Globus pallidus (tissue), 1 donor: ENCODE data around the gene CMIP.
"Not testable (repeated sequence)": the region's sequence is repeated elsewhere in the genome, so short reads cannot be mapped to it uniquely, and the experiment has no call there.

ENCODE experiments used
- DNase-seq: peaks from one replicate; pipeline ENCODE4 v3.0.0-alpha.2; 2015; ENCODE audit warnings: low spot score

CMIP gene

DNA sequence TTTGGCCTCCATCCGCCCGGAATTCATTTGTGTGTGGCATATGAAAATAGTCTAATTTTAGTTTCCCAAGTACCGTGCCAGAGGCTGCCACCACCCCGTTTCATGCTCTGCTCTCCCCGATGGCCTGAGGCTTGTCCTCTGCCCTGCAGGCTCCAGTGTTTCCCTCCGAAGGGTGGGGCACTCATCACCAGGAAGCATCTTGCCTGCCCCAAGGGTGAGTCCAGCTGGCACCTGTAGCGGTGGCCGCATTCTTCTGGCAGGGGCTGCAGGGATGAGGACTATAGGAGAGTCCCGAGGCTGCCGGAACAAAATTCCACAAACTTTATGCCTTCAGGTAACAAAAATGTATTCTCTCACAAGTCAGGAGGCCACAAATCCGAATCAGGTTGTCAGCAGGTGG, 23.1 kb upstream of the CMIP start:
- no peak for DNase-seq

DNA sequence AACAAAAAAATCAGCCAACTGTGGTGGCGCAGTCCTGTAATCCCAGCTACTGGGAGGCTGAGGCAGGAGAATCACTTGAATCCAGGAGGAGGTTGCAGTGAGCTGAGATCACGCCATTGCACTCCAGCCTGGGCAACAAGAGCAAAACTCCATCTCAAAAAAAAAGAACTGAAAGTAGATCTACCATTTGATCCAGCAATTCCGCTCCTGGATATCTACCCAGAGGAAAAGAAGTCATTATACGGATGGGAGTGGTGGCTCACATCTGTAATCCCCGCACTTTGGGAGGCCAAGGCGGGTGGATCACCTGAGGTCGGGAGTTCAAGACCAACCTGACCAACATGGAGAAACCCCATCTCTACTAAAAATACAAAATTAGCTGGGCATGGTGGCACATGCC, 22.5 kb upstream of the CMIP start:
- DNase-seq = not testable (repeated sequence)

DNA sequence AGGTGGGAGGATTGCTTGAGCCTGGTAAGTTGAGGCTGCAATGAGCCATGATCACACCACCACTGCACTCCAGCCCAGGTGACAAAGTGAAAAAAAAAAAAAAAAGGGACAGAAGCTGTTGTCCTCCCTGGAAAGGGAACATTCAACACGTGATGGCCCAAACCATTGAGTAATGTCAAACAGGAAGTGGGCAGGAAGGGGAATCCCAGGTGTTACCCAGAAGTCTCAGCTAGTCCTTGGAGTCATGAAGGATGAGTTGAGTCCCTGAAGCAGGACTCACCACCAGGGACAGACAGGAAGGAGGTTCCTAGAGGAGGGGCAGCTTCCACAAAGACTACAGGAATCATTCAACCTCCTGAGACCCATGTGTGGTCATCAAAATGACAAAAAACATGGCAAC, 19.8 kb upstream of the CMIP start:
- DNase-seq = no peak

DNA sequence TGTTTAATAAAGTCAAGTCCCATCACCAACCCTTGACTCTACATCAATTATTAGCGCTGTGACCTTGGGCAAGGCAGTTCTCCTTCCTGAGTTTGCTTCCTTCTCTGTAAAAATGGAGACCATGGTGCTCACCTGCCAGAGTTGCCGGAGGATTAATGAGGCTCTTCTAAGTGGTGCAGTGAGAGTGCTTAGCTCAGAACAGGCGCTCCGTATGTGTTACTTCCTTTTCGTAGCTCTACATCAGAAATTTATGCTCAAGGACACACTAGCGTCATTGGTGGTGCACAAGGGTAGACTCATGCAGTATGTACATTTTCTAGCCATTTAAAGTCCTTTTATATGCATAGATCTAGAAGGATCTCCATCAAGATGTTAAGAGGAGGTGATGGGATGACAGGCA, 17.4 kb upstream of the CMIP start:
- no peak for DNase-seq

DNA sequence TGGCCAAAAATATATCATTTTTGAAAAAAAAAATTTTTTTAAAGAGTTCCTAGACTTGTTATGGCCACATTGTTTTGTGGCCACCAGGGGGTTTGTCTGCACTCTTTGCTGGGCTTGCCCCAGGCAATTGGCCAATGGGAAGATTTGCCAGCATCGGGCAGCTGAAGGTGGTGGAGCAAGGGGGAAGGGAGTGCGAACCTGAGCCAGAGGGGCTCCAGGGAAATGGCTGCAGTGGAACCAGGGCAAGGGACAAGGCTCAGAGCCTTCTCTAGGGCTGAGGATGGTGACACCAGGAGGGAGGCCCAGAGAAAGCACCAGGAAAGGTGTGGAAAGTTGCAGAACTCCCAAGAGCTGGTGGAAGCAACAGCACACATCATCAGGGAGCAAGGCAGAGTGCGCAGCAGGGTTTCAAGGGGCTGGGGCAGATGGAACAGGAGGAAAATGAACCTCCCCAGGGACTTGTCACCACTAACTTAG, 15.5 kb upstream of the CMIP start:
- DNase-seq = no peak

DNA sequence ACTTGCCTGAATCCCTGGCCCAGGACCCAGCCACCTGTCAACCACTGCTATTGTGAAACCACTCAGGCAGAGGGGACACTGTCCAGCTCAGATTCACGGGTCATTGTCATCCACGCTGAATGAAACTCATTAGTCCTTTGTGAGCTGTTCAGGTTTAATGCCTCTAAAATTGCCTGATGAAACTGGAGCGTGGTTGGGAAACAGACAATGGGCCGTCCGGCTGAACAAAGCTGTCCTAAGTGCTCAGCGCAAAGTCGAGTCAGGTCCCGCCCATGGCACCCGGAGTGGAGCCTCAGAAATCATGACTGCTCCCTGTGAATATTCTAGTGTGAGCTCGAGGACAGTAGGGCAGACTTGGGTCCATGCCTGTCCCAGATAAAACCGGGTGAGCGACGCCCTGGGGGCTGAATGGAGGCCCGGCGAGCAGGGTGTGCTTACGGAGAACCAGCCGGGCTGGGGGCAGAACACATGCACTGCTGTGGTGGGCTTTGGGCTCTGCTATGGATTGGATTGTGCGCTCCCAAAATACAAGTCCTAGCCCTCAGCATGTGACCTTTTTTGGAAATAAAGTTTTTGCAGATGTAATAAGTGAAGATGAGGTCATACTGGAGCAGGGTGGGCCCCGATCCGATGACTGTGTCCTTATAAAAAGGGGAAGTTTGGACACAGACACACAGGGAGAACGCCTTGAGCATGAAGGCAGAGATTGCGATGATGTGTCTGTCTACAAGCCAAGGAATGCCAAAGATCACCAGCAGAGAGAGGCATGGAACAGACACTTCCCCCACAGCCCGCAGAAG, 12.9 kb upstream of the CMIP start:
- no peak for DNase-seq

DNA sequence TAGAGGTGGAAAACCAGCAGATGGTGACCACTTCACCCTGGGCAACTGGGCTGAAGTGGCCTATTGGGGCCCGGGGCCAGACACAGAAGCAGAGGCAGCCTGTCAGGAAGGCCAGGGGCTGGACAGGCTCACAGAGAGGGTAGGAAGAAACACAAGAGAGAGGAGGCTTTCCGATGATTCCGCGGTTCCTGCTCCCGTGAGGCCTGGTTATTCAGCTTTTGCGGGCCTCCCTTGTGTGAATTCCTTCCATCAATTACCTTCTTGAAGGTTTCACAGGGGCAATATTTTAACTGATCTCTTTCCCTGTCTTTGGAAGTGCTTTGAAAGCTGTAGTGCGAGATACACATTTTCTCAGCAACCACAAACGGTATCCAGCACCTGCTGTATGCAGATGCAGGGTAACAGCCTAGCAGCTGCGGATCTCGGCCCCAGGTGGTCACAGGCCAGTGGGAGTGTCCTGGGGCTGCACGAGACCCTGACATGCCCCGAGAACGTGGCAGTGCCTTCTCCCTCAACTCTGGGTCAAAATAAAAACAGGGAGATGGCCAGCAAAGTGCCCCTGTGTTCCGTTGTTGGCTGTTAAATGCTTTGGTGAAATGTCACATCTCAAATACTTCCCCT, 11.6 kb upstream of the CMIP start:
- DNase-seq = no peak

DNA sequence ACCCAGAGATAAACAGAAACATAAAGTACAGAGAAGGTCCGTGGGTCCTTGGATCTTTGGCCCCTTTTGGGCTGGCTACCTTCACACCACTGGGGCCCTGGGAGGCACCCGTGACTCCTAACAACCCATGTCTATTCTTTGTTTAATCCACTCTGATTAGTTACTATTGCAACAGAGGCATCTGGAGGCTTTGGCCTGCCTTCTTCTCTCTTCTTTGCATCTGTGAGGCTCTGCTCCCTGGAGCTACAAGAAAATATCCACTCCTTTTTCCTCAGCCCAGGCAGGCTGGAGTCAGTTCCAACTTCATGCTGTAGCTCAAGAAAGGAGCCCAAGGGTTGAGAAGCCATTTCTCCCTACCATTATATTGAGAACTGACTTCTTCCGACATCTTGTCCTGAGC, 9.5 kb upstream of the CMIP start:
- no peak for DNase-seq

DNA sequence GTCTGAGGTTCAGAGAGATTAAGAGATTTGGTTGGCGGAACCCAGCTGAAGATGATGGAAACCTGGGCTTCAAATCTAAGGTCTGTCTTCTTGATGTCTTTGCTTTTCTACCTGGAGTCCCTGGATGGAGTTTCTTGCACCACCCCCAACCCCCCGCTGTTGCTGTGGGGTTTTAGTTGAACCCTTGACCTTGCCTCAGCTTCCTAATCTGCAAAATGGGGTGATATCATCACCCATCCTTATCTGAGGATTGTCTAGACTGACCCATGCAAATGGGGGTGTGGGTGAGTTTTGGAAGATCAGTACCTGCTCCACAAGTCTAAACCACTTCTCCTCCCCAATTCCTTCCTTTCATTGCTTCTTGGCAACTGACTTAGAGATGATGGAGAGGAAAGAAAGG, 9.0 kb upstream of the CMIP start:
- DNase-seq = no peak

DNA sequence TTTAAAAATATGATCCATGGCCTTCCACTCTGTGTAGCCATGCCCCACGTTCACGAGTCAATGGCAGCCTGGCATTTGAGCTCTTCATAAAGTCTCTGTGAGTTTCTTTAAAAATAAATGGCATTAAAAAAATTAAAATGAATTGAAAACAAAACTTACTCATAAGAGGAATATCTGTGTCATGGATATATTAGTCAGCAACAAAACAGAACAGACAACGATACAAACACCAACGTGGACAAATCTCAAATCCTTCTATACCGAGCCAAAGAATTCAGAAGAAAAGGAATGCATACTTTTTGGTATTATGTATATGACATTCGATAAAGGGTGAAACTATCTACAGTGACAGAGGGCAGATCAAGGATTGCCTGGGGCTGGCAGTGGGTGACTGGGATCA, 8.2 kb upstream of the CMIP start:
- no peak for DNase-seq

DNA sequence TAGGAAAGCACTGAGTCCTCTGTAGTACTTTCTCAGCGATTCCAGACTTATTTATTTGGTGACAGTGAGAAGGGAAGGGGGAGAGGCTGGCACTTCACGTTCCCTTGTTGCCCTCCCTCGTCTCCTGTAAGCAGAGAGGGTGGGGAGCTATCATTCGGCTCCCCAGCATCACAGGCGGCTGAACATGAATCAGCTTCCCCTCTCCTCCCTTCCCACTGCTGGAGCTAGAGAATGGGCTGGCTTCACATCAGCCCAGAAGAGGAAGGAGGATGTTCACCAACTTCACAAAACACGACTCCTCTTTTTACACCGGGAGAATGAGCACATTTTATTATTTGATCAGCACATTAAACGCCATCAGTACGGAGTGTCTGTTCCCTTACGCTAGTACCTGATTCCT, 6.7 kb upstream of the CMIP start:
- no peak for DNase-seq

DNA sequence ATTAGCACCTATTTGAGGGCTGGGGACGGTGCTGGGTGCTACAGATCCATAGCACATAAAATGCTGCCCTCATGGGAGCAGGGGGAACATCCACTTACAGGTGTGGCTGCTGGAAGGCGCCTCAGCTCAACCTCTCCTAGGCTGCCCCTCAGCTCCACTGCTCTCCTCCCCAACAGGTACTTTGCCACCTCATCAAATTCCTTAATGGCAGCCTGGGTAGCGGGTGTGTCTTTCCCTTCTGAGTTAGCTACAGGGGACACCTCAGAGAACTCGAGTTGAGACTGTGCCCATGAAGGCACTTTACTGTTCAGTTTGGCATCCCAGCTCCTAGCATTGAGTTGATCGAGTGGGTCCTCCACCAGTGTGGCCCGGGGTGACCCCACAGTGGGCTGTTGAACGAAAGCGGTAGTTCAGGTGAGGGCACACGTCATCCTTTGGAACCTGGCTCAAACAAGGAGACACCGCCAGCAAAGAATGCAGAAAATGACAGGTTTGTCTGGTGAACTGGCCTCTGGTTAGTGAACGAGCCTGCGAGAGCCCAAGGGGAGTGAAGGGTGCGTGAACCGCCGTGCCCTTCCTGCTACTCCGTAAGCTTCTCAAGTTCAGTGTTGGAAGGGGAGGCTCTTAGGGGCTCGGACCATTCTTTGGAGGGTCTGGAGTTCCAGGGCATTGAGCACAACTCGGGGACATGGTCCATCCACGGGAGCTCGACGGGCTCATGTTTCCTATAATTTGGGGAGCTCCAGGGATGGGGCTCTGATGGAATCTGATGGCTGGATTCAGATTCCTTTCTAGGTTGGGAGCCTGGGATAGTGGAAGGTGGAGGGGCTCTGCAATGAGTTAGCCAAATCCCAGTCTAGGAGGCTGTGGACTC, 3.5 kb upstream of the CMIP start:
- DNase-seq = no peak

DNA sequence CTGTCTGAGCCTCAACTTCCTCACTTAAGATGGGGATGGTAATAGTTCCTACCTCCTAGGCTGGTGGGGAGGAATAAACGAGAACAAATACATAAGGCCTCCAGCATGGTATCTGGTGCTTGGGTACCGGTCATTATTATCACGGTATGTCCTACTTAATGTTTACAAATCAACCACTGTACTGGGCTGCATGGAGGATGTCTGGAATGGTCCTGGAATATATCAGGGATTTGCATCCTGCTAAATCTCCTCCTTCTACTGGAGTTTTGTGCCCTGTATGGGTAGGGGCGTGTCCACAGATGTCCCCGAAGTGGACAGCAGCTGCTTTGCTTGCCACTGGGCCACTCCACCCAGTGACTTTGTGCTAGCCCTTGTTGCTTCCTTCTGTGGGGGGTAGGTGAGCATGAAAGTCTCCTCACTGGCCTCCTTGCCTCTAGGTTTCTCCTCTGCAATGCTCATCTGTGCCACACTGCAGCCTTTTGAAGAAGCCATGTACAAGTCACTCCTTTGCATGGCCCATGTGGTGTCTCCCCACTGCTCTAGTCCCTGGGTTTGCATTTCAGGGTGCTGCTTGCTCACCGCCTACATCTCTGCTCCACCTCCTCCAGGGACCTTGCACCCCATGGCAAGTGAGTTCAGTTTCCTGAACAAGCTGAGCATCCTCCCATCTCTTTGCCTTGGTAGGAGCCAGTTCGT, 2.2 kb upstream of the CMIP start:
- no peak for DNase-seq

DNA sequence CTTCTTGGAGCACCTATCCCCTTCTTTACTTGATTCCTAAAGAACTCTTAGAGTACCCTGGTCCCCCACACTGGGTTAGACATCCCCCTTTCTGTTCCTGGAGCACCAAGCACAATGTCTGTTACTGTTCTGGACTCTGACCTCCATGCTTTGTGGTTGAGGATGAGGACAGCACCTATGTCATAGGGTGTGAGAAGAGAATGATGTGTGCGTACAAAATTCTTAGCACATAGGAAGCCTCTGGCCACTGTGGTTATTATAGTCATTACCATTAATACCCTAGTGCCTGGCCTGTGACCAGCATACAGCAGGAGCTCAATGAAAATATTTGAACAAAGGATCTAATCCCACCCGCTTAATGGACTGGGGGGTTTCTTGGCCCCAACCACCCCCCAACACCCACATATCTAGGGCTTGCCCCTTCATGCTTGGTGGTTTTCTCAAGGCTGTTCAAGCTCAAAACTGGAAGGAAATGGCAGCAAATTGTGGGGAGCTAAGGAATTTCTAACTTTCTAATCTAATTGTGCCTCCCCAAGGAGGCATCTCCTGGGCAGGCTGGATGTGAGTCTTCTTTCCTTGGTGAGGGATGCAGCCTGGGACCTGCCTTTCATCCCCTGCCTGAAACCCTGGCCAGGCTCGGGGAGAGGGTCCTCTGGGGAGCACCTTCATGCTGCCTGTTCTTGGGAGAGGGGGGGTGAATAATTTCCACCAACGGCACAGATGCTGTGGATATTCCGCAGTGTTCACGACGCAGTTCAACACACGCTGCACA, 1.5 kb upstream of the CMIP start:
- no peak for DNase-seq

DNA sequence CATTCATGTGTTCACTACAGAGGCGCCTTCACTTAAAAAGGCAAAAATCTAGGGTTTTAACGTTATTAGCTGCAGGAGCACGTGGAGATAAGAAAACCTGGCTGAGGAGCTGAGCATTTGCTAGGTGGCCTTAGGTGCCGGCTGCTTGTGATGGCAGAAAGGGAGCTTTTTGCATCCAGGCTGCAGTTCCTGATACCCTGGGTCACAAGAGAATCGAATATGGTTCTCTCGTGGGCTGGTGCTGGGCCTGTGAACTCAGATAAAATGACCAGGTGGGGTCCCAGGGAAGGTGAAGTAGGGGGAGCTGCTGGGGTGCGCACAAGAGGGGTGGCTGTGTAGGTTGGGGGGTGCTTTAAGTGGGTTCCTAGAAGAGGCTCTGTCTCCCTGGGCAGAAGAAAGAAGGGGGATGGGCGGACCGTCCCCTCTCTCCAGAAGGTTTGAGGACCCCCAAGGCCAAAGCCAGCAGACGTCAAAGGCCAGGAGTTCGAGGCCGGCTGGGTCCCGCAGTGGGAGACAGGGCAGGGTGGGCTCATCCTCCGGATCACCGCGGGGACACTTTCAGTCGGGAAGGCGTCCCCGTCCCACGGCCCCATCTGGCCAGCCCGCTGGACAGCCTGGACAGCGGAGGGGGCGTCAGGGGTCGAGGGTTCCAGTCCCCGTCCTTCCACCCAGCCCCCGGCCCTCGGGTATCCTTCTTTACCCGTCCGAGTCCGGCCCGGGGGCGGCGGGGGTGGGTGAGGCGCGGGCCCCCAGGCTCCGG, 740 bp upstream of the CMIP start:
- no peak for DNase-seq

DNA sequence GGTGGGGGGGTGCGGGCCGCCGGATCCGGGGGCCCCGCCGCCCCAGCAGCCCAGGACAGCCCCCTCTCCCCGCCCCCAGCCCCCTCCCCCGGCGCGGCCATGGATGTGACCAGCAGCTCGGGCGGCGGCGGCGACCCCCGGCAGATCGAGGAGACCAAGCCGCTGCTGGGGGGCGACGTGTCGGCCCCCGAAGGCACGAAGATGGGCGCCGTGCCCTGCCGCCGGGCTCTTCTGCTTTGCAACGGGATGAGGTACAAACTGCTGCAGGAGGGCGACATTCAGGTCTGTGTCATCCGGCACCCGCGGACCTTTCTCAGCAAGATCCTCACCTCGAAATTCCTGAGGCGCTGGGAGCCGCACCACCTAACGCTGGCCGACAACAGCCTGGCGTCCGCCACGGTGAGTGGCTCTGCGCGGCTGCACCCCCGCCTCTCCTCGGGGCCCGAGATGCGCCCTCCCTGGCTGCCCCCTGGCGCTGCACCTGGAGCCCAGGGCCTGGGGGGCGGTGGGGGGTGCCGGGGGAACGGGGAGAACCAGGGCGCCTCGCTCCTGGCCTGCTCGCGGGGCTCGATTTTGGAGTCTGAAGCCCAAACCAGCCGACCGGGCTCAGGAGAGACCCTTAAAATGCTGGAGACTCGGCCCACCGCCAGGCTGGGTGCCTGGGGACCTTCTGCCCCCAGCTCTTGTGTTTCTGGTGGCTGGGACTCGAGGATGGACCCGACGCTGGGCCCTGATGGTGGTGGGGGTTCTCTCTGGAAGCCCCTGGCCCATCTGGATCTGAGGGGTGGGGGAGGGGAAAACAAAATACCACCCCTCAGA, 744 bp downstream of the CMIP start:
- no peak for DNase-seq

DNA sequence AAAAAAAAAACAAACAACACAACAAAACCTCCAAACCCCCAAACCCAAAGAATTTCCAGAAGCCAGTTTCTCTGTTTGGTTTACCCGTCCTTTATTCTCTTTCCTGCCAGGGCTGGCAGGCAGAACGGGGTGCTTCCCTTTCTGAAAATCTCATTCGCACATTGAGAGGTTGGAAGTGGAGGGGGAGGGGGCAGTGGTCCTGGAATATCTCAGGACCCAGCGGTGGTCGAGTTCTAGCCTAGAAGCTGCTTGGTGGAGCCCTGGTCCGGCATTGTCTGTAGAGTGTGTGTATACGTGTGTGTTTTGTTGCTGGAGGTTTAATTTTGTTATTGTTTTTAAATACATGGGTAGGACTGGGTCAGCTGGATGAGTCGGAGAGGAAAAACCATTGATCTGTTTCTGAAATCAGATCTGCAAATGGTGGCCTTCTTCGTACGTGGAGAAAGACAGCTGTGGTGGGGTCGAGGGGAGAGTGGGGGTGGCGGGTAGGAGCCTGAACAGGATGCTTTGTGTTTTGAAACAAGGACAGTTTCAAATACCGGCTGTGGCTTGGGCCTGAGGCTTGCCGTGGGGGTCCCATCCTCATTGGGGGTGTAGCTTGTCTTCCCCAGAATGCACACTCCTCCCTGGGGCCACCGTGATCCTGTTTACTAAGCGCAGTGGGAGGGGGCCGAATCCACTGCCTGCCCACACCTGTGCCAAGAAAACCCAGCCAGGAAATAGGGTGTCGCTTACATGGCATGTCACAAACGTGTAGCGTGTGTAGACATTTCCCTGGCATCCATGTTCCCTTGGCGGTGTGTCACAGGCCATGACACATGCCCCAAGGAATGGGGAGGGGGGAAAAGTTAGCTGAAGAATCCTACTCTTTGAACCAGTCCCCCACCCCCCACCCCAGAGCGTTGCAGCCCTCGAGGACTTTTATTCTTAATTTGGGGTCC, 1.6 kb downstream of the CMIP start:
- DNase-seq = no peak

DNA sequence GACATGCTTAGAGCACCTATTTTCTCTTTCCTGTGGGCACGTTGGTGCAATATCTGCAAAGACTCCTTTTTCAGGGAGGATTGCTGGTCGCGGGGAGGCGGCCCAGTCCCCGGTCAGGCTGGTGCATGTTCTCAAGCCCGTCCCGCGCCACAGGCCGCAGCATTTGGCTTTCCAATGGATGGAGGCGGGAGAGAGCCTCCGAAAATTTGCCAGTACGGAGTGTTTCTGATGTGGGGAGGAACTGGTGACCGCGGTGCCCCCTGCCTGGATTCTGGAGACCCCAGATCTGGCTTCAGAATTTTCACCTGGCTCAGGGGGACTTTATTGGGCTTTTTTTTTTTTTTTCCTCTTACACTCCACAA, 2.3 kb downstream of the CMIP start:
- DNase-seq = no peak
